Fibroblast of lung (primary cell): ENCODE data around the gene NPFFR1. TPM values are rescaled to one million over a fixed set of nuclear protein-coding genes. Genes with fewer than 3 reads are reported as not detected.

Experiments used
- DNase-seq, 2 donors: peaks; one replicate each; pipeline versions ENCODE4 v3.0.0 to v3.0.0-alpha.2; 2010; ENCODE audit warnings: low read depth in 2 of 2
- H2AFZ ChIP-seq: 2 replicates; pipeline ENCODE4 v1.5.1; 2012; ENCODE audit warnings: low read length, control low read depth, inconsistent platforms
- H3K27ac ChIP-seq: 2 replicates; pipeline ENCODE4 v1.5.1; 2011; ENCODE audit warnings: low read length, control low read depth; ENCODE audit not compliant: insufficient read depth
- H3K27me3 ChIP-seq: 2 replicates; pipeline ENCODE4 v1.5.1; 2011; ENCODE audit warnings: mild to moderate bottlenecking, low read length; ENCODE audit not compliant: control insufficient read depth, insufficient read depth
- H3K36me3 ChIP-seq: 2 replicates; pipeline ENCODE4 v1.5.1; 2011; ENCODE audit warnings: low read length; ENCODE audit not compliant: control insufficient read depth, insufficient read depth
- H3K4me1 ChIP-seq: 2 replicates; pipeline ENCODE4 v1.5.1; 2011; ENCODE audit warnings: low read length; ENCODE audit not compliant: control insufficient read depth, insufficient read depth; ENCODE audit errors: extremely low read depth
- H3K4me2 ChIP-seq: 2 replicates; pipeline ENCODE4 v1.5.1; 2011; ENCODE audit warnings: low read length, control low read depth; ENCODE audit not compliant: insufficient read depth; ENCODE audit errors: extremely low read depth
- H3K4me3 ChIP-seq, 4 experiments: fragments of 200-600 bp in 1 of 4; sonication (generic) in 1 of 4; replicated peaks in 1 of 4; 2 replicates each; pipeline ENCODE4 v1.5.1; 2011 to 2016; ENCODE audit warnings: low read length in 4 of 4, low read depth in 3 of 4, mild to moderate bottlenecking in 3 of 4, control low read depth in 2 of 4, inconsistent platforms in 1 of 4, mixed read lengths in 1 of 4; ENCODE audit not compliant: insufficient read depth in 1 of 4; ENCODE audit errors: control extremely low read depth in 1 of 4
- H3K79me2 ChIP-seq: 2 replicates; pipeline ENCODE4 v1.5.1; 2012; ENCODE audit warnings: mild to moderate bottlenecking, low read length, inconsistent platforms; ENCODE audit not compliant: control insufficient read depth, insufficient read depth
- H3K9ac ChIP-seq: 2 replicates; pipeline ENCODE4 v1.5.1; 2011; ENCODE audit warnings: mild to moderate bottlenecking, low read length, control low read depth; ENCODE audit not compliant: insufficient read depth
- H3K9me3 ChIP-seq: 2 replicates; pipeline ENCODE4 v1.5.1; 2012; ENCODE audit warnings: low read depth, low read length; ENCODE audit not compliant: control insufficient read depth, insufficient read depth
- H4K20me1 ChIP-seq: 2 replicates; pipeline ENCODE4 v1.5.1; 2011; ENCODE audit warnings: low read length; ENCODE audit not compliant: control insufficient read depth, insufficient read depth; ENCODE audit errors: extremely low read depth
- CTCF ChIP-seq, 2 donors: IDR thresholded peaks in 1 of 2; conservative IDR thresholded peaks in 1 of 2; 1 replicate in 1 of 2; 2 replicates in 1 of 2; pipeline ENCODE4 v1.5.1; 2011 to 2012; ENCODE audit warnings: low read length in 2 of 2, control low read depth in 1 of 2, inconsistent platforms in 1 of 2, low read depth in 1 of 2, mild to moderate bottlenecking in 1 of 2
- EZH2 ChIP-seq: IDR thresholded peaks from 2 replicates; pipeline ENCODE4 v1.5.1; 2012; ENCODE audit warnings: low read length, control low read depth, mild to moderate bottlenecking; ENCODE audit errors: missing control alignments
- polyA plus RNA-seq, 2 donors: library from polyadenylated mRNA; depleted of rRNA in 1 of 2; stranded (reverse) in 1 of 2; unstranded in 1 of 2; fragments of >200 nt; gene quantifications; 2 replicates each; pipeline ENCODE4 v1.2.1, GENCODE V29; 2011 to 2012; ENCODE audit warnings: missing spikeins in 1 of 2
- total RNA-seq: library from RNA; depleted of rRNA; stranded (reverse); fragments of >200 nt; gene quantifications from 2 replicates; pipeline ENCODE4 v1.2.1, GENCODE V29; 2014

NPFFR1 gene
- total and polyA plus RNA-seq, 2 donors (not counting 1 experiment from before 2014, with no cell fraction given): not detected

GRCh38 chr10:70300908-70301597 is 17.2 kb upstream of the NPFFR1 start:
- Histone ChIP-seq H2AFZ (no peak overlapping the region), H3K79me2 (no peaks in the 10 kb centered on the region), H3K36me3 (no peaks in the 10 kb centered on the region), H3K4me1 (peaks cover 5% of the 10 kb centered on the region), H3K9me3 (no peaks in the 10 kb centered on the region), H3K9ac (no peak overlapping the region), H4K20me1 (no peaks in the 10 kb centered on the region), H3K4me3 (no peak overlapping the region), H3K4me2 (no peak overlapping the region), H3K27ac (no peak overlapping the region), H3K27me3 (no peaks in the 10 kb centered on the region)
- DNase-seq: no peak
- TF ChIP-seq CTCF (conservative IDR thresholded peaks at IDR 0.05 in 1 of 2, IDR thresholded peaks at IDR 0.05 in 1 of 2; ENCODE audit: low read depth in 1 of 2, low read length in 2 of 2): no peak
- no peak for TF ChIP-seq EZH2

- Histone ChIP-seq H3K79me2 (no peaks in the 10 kb centered on the region), H3K36me3 (no peaks in the 10 kb centered on the region), H3K4me3 (no peak overlapping the region), H3K9me3 (no peaks in the 10 kb centered on the region), H4K20me1 (no peaks in the 10 kb centered on the region), H3K27ac (no peak overlapping the region), H3K27me3 (no peaks in the 10 kb centered on the region), H3K4me1 (peaks cover 5% of the 10 kb centered on the region), H2AFZ (no peak overlapping the region), H3K9ac (no peak overlapping the region), H3K4me2 (no peak overlapping the region)
- TF ChIP-seq EZH2 (no peak), CTCF (conservative IDR thresholded peaks at IDR 0.05 in 1 of 2, IDR thresholded peaks at IDR 0.05 in 1 of 2; ENCODE audit: low read depth in 1 of 2, low read length in 2 of 2) (no peak)
- no peak for DNase-seq
Observed at GRCh38 chr10:70300461-70300860, 16.7 kb upstream of the NPFFR1 start.

- H3K79me2 ChIP-seq: no peaks in the 10 kb centered on the region
- no peaks in the 10 kb centered on the region for H3K36me3 ChIP-seq
- no peak overlapping the region for H2AFZ ChIP-seq
- H4K20me1 ChIP-seq: no peaks in the 10 kb centered on the region
- TF ChIP-seq CTCF (conservative IDR thresholded peaks at IDR 0.05 in 1 of 2, IDR thresholded peaks at IDR 0.05 in 1 of 2; ENCODE audit: low read depth in 1 of 2, low read length in 2 of 2) (no peak), EZH2 (no peak)
- H3K4me3 ChIP-seq: no peak overlapping the region
- H3K4me2 ChIP-seq: no peak overlapping the region
- no peak overlapping the region for H3K9ac ChIP-seq
- H3K9me3 ChIP-seq: no peaks in the 10 kb centered on the region
- H3K27me3 ChIP-seq: no peaks in the 10 kb centered on the region
- no peak overlapping the region for H3K27ac ChIP-seq
- DNase-seq: no peak
- peaks cover 5% of the 10 kb centered on the region for H3K4me1 ChIP-seq
Observed at GRCh38 chr10:70299876-70300275, 16.1 kb upstream of the NPFFR1 start.
